ENCODE data around the gene CDH4.

DNA sequence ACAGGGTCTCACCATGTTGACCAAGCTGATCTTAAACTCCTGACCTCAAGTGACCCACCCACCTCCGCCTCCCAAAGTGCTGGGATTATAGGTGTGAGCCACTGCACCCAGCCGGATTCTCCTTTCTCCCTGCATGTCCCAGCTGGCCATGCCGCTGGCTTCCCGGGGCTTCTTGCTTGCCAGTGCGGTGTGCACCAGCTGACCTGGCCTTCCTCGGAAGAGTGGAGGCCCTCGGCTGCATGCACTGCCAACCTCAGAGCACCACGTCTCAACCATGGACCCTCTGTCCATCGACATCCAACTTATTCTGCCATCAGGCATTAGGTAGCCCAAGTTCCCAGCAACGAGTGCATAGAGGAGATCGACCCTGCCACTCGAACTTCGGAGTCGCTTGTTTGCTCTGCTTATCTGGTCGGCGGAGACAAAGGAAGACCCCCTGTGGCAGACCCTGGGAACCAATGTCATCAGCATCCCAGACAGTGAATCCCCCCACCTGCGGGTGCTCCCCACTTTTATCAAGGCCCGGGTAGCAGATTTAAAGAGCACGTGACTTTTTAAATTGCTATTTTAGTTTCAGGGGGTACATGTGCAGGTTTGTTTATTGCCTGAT lies 307.8 kb downstream of the CDH4 start:
- TF ChIP-seq, protein P1, sequence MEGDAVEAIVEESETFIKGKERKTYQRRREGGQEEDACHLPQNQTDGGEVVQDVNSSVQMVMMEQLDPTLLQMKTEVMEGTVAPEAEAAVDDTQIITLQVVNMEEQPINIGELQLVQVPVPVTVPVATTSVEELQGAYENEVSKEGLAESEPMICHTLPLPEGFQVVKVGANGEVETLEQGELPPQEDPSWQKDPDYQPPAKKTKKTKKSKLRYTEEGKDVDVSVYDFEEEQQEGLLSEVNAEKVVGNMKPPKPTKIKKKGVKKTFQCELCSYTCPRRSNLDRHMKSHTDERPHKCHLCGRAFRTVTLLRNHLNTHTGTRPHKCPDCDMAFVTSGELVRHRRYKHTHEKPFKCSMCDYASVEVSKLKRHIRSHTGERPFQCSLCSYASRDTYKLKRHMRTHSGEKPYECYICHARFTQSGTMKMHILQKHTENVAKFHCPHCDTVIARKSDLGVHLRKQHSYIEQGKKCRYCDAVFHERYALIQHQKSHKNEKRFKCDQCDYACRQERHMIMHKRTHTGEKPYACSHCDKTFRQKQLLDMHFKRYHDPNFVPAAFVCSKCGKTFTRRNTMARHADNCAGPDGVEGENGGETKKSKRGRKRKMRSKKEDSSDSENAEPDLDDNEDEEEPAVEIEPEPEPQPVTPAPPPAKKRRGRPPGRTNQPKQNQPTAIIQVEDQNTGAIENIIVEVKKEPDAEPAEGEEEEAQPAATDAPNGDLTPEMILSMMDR (IDR thresholded peaks at IDR 0.05), result no peak
- TF ChIP-seq POLR2AphosphoS5 (IDR thresholded peaks at IDR 0.05) (no peak), POLR2A (IDR thresholded peaks at IDR 0.05) (no peak)

All from upper lobe of left lung (tissue), 4 donors.